Measurements from ENCODE around the gene ADAMTS1. TPM values are rescaled to one million over a fixed set of nuclear protein-coding genes. Genes with fewer than 3 reads are reported as not detected.

ADAMTS1 gene
- total and polyA plus RNA-seq, 2 of the 13 experiments (the other 11 are each of a cell fraction or from before 2014, with no cell fraction given): 0.02 to 0.11 TPM

- Histone ChIP-seq H2AFZ (ENCODE audit: low read length) (no peak overlapping the region), H3K4me1 (ENCODE audit: insufficient read depth, low read length) (no peaks in the 10 kb centered on the region), H3K79me2 (ENCODE audit: insufficient read depth, low read length) (no peaks in the 10 kb centered on the region), H3K4me3 (replicated peaks in 1 of 3; ENCODE audit: insufficient read depth in 1 of 3, low read depth in 2 of 3, low read length in 3 of 3) (no peak overlapping the region), H4K20me1 (ENCODE audit: insufficient read depth, low read length) (no peaks in the 10 kb centered on the region), H3K4me2 (ENCODE audit: low read depth, low read length) (no peak overlapping the region), H3K36me3 (replicated peaks in 1 of 2; ENCODE audit: control insufficient read depth in 1 of 2, insufficient read depth in 2 of 2, low read length in 2 of 2) (no peaks in the 10 kb centered on the region), H3K9me3 (ENCODE audit: low read length) (peaks cover 96% of the 10 kb centered on the region), H3K9ac (ENCODE audit: insufficient read depth, low read depth, low read length) (no peak overlapping the region), H3K27me3 (ENCODE audit: control insufficient read depth in 1 of 2, insufficient read depth in 2 of 2, low read length in 2 of 2) (no peaks in the 10 kb centered on the region), H3K27ac (ENCODE audit: extremely low read length, insufficient read depth, low read length) (no peak overlapping the region)
- FAIRE-seq: no peak
- ChIA-PET POLR2A (no interaction called here), CTCF (ENCODE audit: low intra/inter-chr PET ratio, low total read pairs) (no interaction called here)
- DNase-seq (ENCODE audit: low spot score): no peak
- in situ Hi-C loops (cut with HindIII; ENCODE audit: extremely low pct_ligation_motif_present, low pct_unique_long_range_greater_than_20kb) (no loop called here), intact Hi-C loops (cut with micrococcal nuclease; ENCODE audit: unreplicated experiment) (no loop called here)
- no TSS peak for BruUV-seq (replicated peaks)
- ATAC-seq: no peak
- no peak for TF ChIP-seq ZKSCAN8 (CRISPR knock-in tag; IDR thresholded peaks at IDR 0.05; ENCODE audit: borderline replicate concordance)
- TF ChIP-seq, protein P1, sequence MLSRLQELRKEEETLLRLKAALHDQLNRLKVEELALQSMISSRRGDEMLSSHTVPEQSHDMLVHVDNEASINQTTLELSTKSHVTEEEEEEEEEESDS (CRISPR knock-in tag; IDR thresholded peaks at IDR 0.05; ENCODE audit: borderline replicate concordance): no peak
- TF ChIP-seq ZNF639 (CRISPR knock-in tag; conservative IDR thresholded peaks at IDR 0.05): no peak
- TF ChIP-seq, protein P2, sequence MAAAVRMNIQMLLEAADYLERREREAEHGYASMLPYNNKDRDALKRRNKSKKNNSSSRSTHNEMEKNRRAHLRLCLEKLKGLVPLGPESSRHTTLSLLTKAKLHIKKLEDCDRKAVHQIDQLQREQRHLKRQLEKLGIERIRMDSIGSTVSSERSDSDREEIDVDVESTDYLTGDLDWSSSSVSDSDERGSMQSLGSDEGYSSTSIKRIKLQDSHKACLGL (CRISPR knock-in tag; IDR thresholded peaks at IDR 0.05): no peak
- no peak for TF ChIP-seq SMC3 (IDR thresholded peaks at IDR 0.05; ENCODE audit: low read length)
- TF ChIP-seq ZNF782 (CRISPR knock-in tag; IDR thresholded peaks at IDR 0.05; ENCODE audit: borderline replicate concordance): no peak
- no peak for TF ChIP-seq SYNCRIP (IDR thresholded peaks at IDR 0.05; ENCODE audit: insufficient read depth, low read depth, low read length)
- no peak for TF ChIP-seq PRPF4 (IDR thresholded peaks at IDR 0.05; ENCODE audit: low read depth, low read length, poor library complexity, severe bottlenecking)
- TF ChIP-seq, protein P3, sequence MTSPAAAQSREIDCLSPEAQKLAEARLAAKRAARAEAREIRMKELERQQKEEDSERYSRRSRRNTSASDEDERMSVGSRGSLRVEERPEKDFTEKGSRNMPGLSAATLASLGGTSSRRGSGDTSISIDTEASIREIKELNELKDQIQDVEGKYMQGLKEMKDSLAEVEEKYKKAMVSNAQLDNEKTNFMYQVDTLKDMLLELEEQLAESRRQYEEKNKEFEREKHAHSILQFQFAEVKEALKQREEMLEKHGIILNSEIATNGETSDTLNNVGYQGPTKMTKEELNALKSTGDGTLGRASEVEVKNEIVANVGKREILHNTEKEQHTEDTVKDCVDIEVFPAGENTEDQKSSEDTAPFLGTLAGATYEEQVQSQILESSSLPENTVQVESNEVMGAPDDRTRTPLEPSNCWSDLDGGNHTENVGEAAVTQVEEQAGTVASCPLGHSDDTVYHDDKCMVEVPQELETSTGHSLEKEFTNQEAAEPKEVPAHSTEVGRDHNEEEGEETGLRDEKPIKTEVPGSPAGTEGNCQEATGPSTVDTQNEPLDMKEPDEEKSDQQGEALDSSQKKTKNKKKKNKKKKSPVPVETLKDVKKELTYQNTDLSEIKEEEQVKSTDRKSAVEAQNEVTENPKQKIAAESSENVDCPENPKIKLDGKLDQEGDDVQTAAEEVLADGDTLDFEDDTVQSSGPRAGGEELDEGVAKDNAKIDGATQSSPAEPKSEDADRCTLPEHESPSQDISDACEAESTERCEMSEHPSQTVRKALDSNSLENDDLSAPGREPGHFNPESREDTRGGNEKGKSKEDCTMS (CRISPR knock-in tag; conservative IDR thresholded peaks at IDR 0.05): no peak
Observed at GRCh38 chr21:26888256-26888655, 43.0 kb upstream of the ADAMTS1 start.

All from HepG2 (cell line).